HEK293T (cell line): ENCODE results near the gene RRP9.

Experiments used
- CTCF ChIA-PET: fragments of 350-600 bp; formaldehyde crosslinking; extraction: SDS; loops from one replicate; lab custom pipeline; 2021; ENCODE audit warnings: antibody characterized with exemption, inconsistent platforms; lab: Yijun Ruan, JAX
- POLR2A ChIA-PET: fragments of 350-600 bp; formaldehyde crosslinking; extraction: SDS; loops from one replicate; lab custom pipeline; 2020; ENCODE audit warnings: antibody characterized with exemption, inconsistent platforms; lab: Yijun Ruan, JAX
- DNase-seq: peaks from one replicate; pipeline ENCODE4 v3.0.0; 2012; ENCODE audit warnings: mixed read lengths; ENCODE audit errors: extremely low spot score
- ARNT ChIP-seq: fragments of 450-650 bp; IDR thresholded peaks from 2 replicates; pipeline ENCODE4 v1.6.1; 2017; ENCODE audit warnings: mild to moderate bottlenecking
- BHLHE40 ChIP-seq: fragments of 450-650 bp; IDR thresholded peaks from 2 replicates; pipeline ENCODE4 v1.6.1; 2016; ENCODE audit warnings: mild to moderate bottlenecking, moderate library complexity, borderline replicate concordance
- CTBP1 ChIP-seq: fragments of 450-650 bp; IDR thresholded peaks from 2 replicates; pipeline ENCODE4 v1.6.1; 2016; ENCODE audit warnings: borderline replicate concordance
- ELF4 ChIP-seq: fragments of 450-650 bp; IDR thresholded peaks from 2 replicates; pipeline ENCODE4 v1.6.1; 2017; ENCODE audit warnings: antibody characterized with exemption
- FOXA1 ChIP-seq: fragments of 450-650 bp; IDR thresholded peaks from 2 replicates; pipeline ENCODE4 v1.6.1; 2016; ENCODE audit warnings: mild to moderate bottlenecking
- FOXK2 ChIP-seq: fragments of 450-650 bp; IDR thresholded peaks from 2 replicates; pipeline ENCODE4 v1.6.1; 2016; ENCODE audit warnings: mild to moderate bottlenecking
- FOXM1 ChIP-seq: fragments of 450-650 bp; IDR thresholded peaks from 2 replicates; pipeline ENCODE4 v1.6.1; 2017; ENCODE audit warnings: mild to moderate bottlenecking, borderline replicate concordance
- HDGF ChIP-seq: fragments of 450-650 bp; IDR thresholded peaks from 2 replicates; pipeline ENCODE4 v1.6.1; 2017; ENCODE audit warnings: antibody characterized with exemption, borderline replicate concordance
- L3MBTL2 ChIP-seq: fragments of 450-650 bp; conservative IDR thresholded peaks from 2 replicates; pipeline ENCODE4 v1.6.1; 2016; ENCODE audit warnings: mild to moderate bottlenecking
- LEF1 ChIP-seq: fragments of 450-650 bp; IDR thresholded peaks from 2 replicates; pipeline ENCODE4 v1.6.1; 2017; ENCODE audit warnings: mild to moderate bottlenecking, borderline replicate concordance
- NFRKB ChIP-seq: fragments of 450-650 bp; IDR thresholded peaks from 2 replicates; pipeline ENCODE4 v1.6.1; 2016; ENCODE audit warnings: mild to moderate bottlenecking, moderate library complexity
- SP1 ChIP-seq: fragments of 450-650 bp; IDR thresholded peaks from 2 replicates; pipeline ENCODE4 v1.6.1; 2017
- SUZ12 ChIP-seq: fragments of 450-650 bp; IDR thresholded peaks from 2 replicates; pipeline ENCODE4 v1.6.1; 2016; ENCODE audit warnings: mild to moderate bottlenecking
- TARDBP ChIP-seq: fragments of 450-650 bp; IDR thresholded peaks from 2 replicates; pipeline ENCODE4 v1.6.1; 2016
- ZNF384 ChIP-seq: fragments of 450-650 bp; IDR thresholded peaks from 2 replicates; pipeline ENCODE4 v1.6.1; 2016
- TF ChIP-seq, protein P1 (sequence below): fragments of 450-650 bp; IDR thresholded peaks from 2 replicates; pipeline ENCODE4 v1.6.1; 2016

The RRP9 gene

GRCh38 chr3:51943451-51944391 is 2.0 kb upstream of the RRP9 start:
- TF ChIP-seq ELF4 (no peak), ZNF384 (no peak), SUZ12 (no peak), FOXA1 (no peak), CTBP1 (no peak), FOXK2 (no peak), LEF1 (no peak)
- DNase-seq = no peak
- POLR2A ChIA-PET = interaction anchor here (1.1 to 3.1 kb wide), 9 partner anchors 8 to 57 kb away, joined by 3 to 52 read pairs (median 7); partner anchors contain the start of genes ABHD14A, ABHD14B, PCBP4 and RPL29
- CTCF ChIA-PET = interaction anchor here (1.2 to 2.8 kb wide), 2 partner anchors 8 to 29 kb away, joined by 3 to 21 read pairs; partner anchors contain the start of genes ABHD14A and ABHD14B

- ChIA-PET POLR2A (interaction anchor here (1.1 to 3.1 kb wide), 10 partner anchors 9 to 114 kb away, joined by 3 to 52 read pairs (median 11); partner anchors contain the start of genes ABHD14A, ABHD14B, DUSP7 and PCBP4), CTCF (interaction anchor here (0.7 to 2.8 kb wide), 9 partner anchors 9 to 218 kb away, joined by 3 to 21 read pairs (median 4); partner anchors contain the start of genes ABHD14A, ABHD14B and ACY1)
- DNase-seq = peak; percentile 43
- no peak for TF ChIP-seq FOXM1
- no peak for TF ChIP-seq SP1
- TF ChIP-seq HDGF = no peak
- TF ChIP-seq L3MBTL2 = no peak
- TF ChIP-seq FOXK2 = no peak
- no peak for TF ChIP-seq ARNT
- no peak for TF ChIP-seq TARDBP
- no peak for TF ChIP-seq ZNF384
- TF ChIP-seq NFRKB = no peak
- TF ChIP-seq SUZ12 = no peak
- TF ChIP-seq BHLHE40 = no peak
- TF ChIP-seq LEF1 = no peak
These were observed 1.1 kb upstream of the RRP9 start for GRCh38 chr3:51942603-51943450.

GRCh38 chr3:51941463-51941797 is 274 bp downstream of the RRP9 start:
- TF ChIP-seq, protein P1, sequence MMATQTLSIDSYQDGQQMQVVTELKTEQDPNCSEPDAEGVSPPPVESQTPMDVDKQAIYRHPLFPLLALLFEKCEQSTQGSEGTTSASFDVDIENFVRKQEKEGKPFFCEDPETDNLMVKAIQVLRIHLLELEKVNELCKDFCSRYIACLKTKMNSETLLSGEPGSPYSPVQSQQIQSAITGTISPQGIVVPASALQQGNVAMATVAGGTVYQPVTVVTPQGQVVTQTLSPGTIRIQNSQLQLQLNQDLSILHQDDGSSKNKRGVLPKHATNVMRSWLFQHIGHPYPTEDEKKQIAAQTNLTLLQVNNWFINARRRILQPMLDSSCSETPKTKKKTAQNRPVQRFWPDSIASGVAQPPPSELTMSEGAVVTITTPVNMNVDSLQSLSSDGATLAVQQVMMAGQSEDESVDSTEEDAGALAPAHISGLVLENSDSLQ = no peak
- TF ChIP-seq FOXM1 (no peak), ZNF384 (no peak), BHLHE40 (no peak), FOXK2 (no peak), ELF4 (no peak), ARNT (no peak), LEF1 (no peak), SP1 (no peak), TARDBP (no peak), L3MBTL2 (no peak), NFRKB (no peak), SUZ12 (no peak), CTBP1 (no peak), FOXA1 (no peak), HDGF (no peak)
- ChIA-PET POLR2A (interaction anchor here (1.1 to 3.1 kb wide), 9 partner anchors 8 to 116 kb away, joined by 3 to 52 read pairs (median 11); partner anchors contain the start of genes ABHD14A, ABHD14B, DUSP7 and PCBP4), CTCF (interaction anchor here (0.6 to 2.8 kb wide), 10 partner anchors 8 to 112 kb away, joined by 3 to 21 read pairs (median 5); partner anchors contain the start of genes ABHD14A, ABHD14B and ACY1)
- DNase-seq = no peak

GRCh38 chr3:51940648-51941462 is 849 bp downstream of the RRP9 start:
- no peak for DNase-seq
- TF ChIP-seq SUZ12 = no peak
- no peak for TF ChIP-seq L3MBTL2
- no peak for TF ChIP-seq BHLHE40
- TF ChIP-seq TARDBP = no peak
- TF ChIP-seq HDGF = no peak
- no peak for TF ChIP-seq FOXA1
- no peak for TF ChIP-seq FOXM1
- CTCF ChIA-PET = interaction anchor here (0.6 to 2.8 kb wide), 10 partner anchors 8 to 113 kb away, joined by 3 to 21 read pairs (median 5); partner anchors contain the start of genes ABHD14A, ABHD14B and ACY1
- POLR2A ChIA-PET = interaction anchor here (1.1 to 3.1 kb wide), 7 partner anchors 8 to 58 kb away, joined by 3 to 52 read pairs (median 11); partner anchors contain the start of genes ABHD14A, ABHD14B, PCBP4 and RPL29

- POLR2A ChIA-PET = interaction anchor here (1.1 kb wide), 1 partner anchor 44 kb away, joined by 3 read pairs; the partner anchor contains the start of gene ACY1
- no peak for TF ChIP-seq SUZ12
- no peak for TF ChIP-seq LEF1
- no peak for TF ChIP-seq SP1
- no peak for TF ChIP-seq NFRKB
- TF ChIP-seq ARNT = no peak
- no peak for TF ChIP-seq CTBP1
- TF ChIP-seq BHLHE40 = no peak
- TF ChIP-seq TARDBP = no peak
- TF ChIP-seq, protein P1 = no peak
- TF ChIP-seq ZNF384 = no peak
- no peak for TF ChIP-seq FOXK2
- TF ChIP-seq L3MBTL2 = no peak
- no peak for TF ChIP-seq FOXA1
- TF ChIP-seq ELF4 = no peak
- CTCF ChIA-PET = interaction anchor here (0.7 to 0.9 kb wide), 2 partner anchors 18 to 44 kb away, joined by 3 to 4 read pairs; partner anchors contain the start of gene ACY1
- DNase-seq = no peak
These were observed 2.8 kb downstream of the RRP9 start for GRCh38 chr3:51938780-51939425.
